Endothelial cell of umbilical vein (primary cell): ENCODE data around the gene KRT82.

Experiments used
- CTCF ChIP-seq, 2 donors: IDR thresholded peaks; 1 replicate in 1 of 2; 2 replicates in 1 of 2; pipeline ENCODE4 v1.5.1; 2011; ENCODE audit warnings: low read length in 2 of 2, mild to moderate bottlenecking in 2 of 2, moderate library complexity in 2 of 2, control low read depth in 1 of 2, inconsistent platforms in 1 of 2, low read depth in 1 of 2; ENCODE audit not compliant: insufficient read depth in 1 of 2; ENCODE audit errors: extremely low read depth in 1 of 2
- JUN ChIP-seq: IDR thresholded peaks from 2 replicates; pipeline ENCODE4 v1.6.1; 2011; ENCODE audit warnings: borderline replicate concordance, low read depth; ENCODE audit not compliant: insufficient read length, insufficient read depth
- POLR2AphosphoS5 ChIP-seq: IDR thresholded peaks from 2 replicates; pipeline ENCODE4 v1.6.1; 2012; ENCODE audit warnings: low read depth, mild to moderate bottlenecking, control low read depth, low read length, moderate library complexity; ENCODE audit not compliant: insufficient read depth

DNA sequence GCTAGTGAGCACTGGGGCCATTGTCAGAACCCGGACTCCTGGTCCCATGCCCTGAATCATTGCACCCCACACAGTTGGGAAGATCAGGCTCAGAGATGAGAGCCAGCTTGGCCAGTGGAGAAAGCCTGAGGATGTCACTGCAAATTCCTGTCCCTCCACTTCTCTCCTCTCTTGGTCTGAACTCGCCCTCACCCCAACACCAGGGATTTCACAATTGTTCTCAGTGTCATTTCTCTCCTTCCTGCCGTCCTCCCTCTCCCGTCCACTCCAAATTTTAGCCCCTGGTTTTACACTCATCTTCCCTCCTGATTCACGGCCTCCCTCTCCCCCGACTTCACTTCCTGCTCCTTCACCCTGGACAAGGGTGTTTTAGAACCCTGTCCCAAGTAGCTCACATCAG is 16.9 kb upstream of the KRT82 start:
- TF ChIP-seq JUN (no peak), POLR2AphosphoS5 (no peak), CTCF (IDR thresholded peaks at IDR 0.05; ENCODE audit: extremely low read depth in 1 of 2, insufficient read depth in 1 of 2, low read depth in 1 of 2, low read length in 2 of 2) (no peak)
